Measurements from ENCODE around the gene APC2.

The APC2 gene

GRCh38 chr19:1426736-1427135 is 23.2 kb upstream of the APC2 start:
- no peak overlapping the region for H3K4me3 ChIP-seq (ENCODE audit: low read depth, low read length)
- no peak for TF ChIP-seq CTCF (IDR thresholded peaks at IDR 0.05; ENCODE audit: low read depth, low read length)

GRCh38 chr19:1427221-1427920 is 22.6 kb upstream of the APC2 start:
- H3K4me3 ChIP-seq (ENCODE audit: low read depth, low read length): no peak overlapping the region
- TF ChIP-seq CTCF (IDR thresholded peaks at IDR 0.05; ENCODE audit: low read depth, low read length): no peak

GRCh38 chr19:1428738-1429391 is 21.1 kb upstream of the APC2 start:
- H3K4me3 ChIP-seq (ENCODE audit: low read depth, low read length): no peak overlapping the region
- TF ChIP-seq CTCF (IDR thresholded peaks at IDR 0.05; ENCODE audit: low read depth, low read length): no peak

- no peak overlapping the region for H3K4me3 ChIP-seq (ENCODE audit: low read depth, low read length)
- no peak for TF ChIP-seq CTCF (IDR thresholded peaks at IDR 0.05; ENCODE audit: low read depth, low read length)
Measured at GRCh38 chr19:1429750-1430149, 20.2 kb upstream of the APC2 start.

GRCh38 chr19:1430246-1430645 is 19.7 kb upstream of the APC2 start:
- no peak for TF ChIP-seq CTCF (IDR thresholded peaks at IDR 0.05; ENCODE audit: low read depth, low read length)

GRCh38 chr19:1431759-1432506 is 18.0 kb upstream of the APC2 start:
- no peak for TF ChIP-seq CTCF (IDR thresholded peaks at IDR 0.05; ENCODE audit: low read depth, low read length)
- H3K4me3 ChIP-seq (ENCODE audit: low read depth, low read length): no peak overlapping the region

More at GRCh38 chr19:1430246-1430645, 19.7 kb upstream of the APC2 start:
- H3K4me3 ChIP-seq (ENCODE audit: low read depth, low read length): no peak overlapping the region

- TF ChIP-seq CTCF (IDR thresholded peaks at IDR 0.05; ENCODE audit: low read depth, low read length): no peak
Measured at GRCh38 chr19:1432507-1432887, 17.4 kb upstream of the APC2 start.

More at GRCh38 chr19:1432507-1432887, 17.4 kb upstream of the APC2 start:
- H3K4me3 ChIP-seq (ENCODE audit: low read depth, low read length): no peak overlapping the region
